CD4-positive, alpha-beta T cell treated with Interleukin-2 at 100 ng/mL for 4 hours (primary cell): Measurements from ENCODE around the gene CCNY.

Source experiments
- DNase-seq: peaks from one replicate; pipeline ENCODE4 v3.0.0-alpha.2; 2020; ENCODE audit warnings: low spot score

Gene CCNY

GRCh38 chr10:35585903-35586535 is 249.7 kb downstream of the CCNY start:
- DNase-seq = no peak

GRCh38 chr10:35588836-35589235 is 252.5 kb downstream of the CCNY start:
- no peak for DNase-seq

- DNase-seq = no peak
Measured at GRCh38 chr10:35592441-35592840, 256.1 kb downstream of the CCNY start.

- no peak for DNase-seq
Measured at GRCh38 chr10:35594115-35595079, 258.1 kb downstream of the CCNY start.

GRCh38 chr10:35595106-35595505 is 258.8 kb downstream of the CCNY start:
- no peak for DNase-seq

- DNase-seq = no peak
Measured at GRCh38 chr10:35598379-35598778, 262.1 kb downstream of the CCNY start.

- no peak for DNase-seq
Measured at GRCh38 chr10:35600193-35600592, 263.9 kb downstream of the CCNY start.

GRCh38 chr10:35605191-35605590 is 268.9 kb downstream of the CCNY start, which contains the start of gene GJD4:
GJD4 (plus strand) TSS chr10:35605341; CDS start chr10:35605568, 227 bp downstream.
- no peak for DNase-seq

GRCh38 chr10:35606430-35606829 is 270.1 kb downstream of the CCNY start:
- DNase-seq = no peak

- DNase-seq = no peak
Measured at GRCh38 chr10:35607475-35608327, 271.4 kb downstream of the CCNY start.

- no peak for DNase-seq
Measured at GRCh38 chr10:35608328-35608672, 272.0 kb downstream of the CCNY start.

- no peak for DNase-seq
Measured at GRCh38 chr10:35611750-35612149, 275.4 kb downstream of the CCNY start.

GRCh38 chr10:35612385-35613106 is 276.2 kb downstream of the CCNY start:
- DNase-seq = no peak

GRCh38 chr10:35613107-35613440 is 276.8 kb downstream of the CCNY start:
- no peak for DNase-seq

GRCh38 chr10:35613597-35614226 is 277.4 kb downstream of the CCNY start:
- DNase-seq = no peak

- DNase-seq = no peak
Measured at GRCh38 chr10:35614312-35614711, 278.0 kb downstream of the CCNY start.
